Fibroblast of lung (primary cell): ENCODE data around the gene FAM156A.
"Not testable (repeated sequence)": the region's sequence is repeated elsewhere in the genome, so short reads cannot be mapped to it uniquely, and the experiment has no call there.

Experiments used
- CTCF ChIP-seq, 2 donors: IDR thresholded peaks in 1 of 2; conservative IDR thresholded peaks in 1 of 2; 1 replicate in 1 of 2; 2 replicates in 1 of 2; pipeline ENCODE4 v1.5.1; 2011 to 2012; ENCODE audit warnings: low read length in 2 of 2, control low read depth in 1 of 2, inconsistent platforms in 1 of 2, low read depth in 1 of 2, mild to moderate bottlenecking in 1 of 2
- EZH2 ChIP-seq: IDR thresholded peaks from 2 replicates; pipeline ENCODE4 v1.5.1; 2012; ENCODE audit warnings: low read length, control low read depth, mild to moderate bottlenecking; ENCODE audit errors: missing control alignments

GRCh38 chrX:52945838-52946494, 12.4 kb downstream of the FAM156A start:
- not testable (repeated sequence) for TF ChIP-seq CTCF (conservative IDR thresholded peaks at IDR 0.05 in 1 of 2, IDR thresholded peaks at IDR 0.05 in 1 of 2; ENCODE audit: low read depth in 1 of 2, low read length in 2 of 2); EZH2
